Neutrophil (primary cell): ENCODE data around the gene SYT2.

Source experiments
- H3K27ac ChIP-seq: fragments of 200-600 bp; sonication (generic); 2 replicates; pipeline ENCODE4 v1.5.1; 2016; ENCODE audit warnings: mild to moderate bottlenecking, moderate library complexity
- H3K27me3 ChIP-seq: fragments of 200-600 bp; sonication (generic); 2 replicates; pipeline ENCODE4 v1.6.0; 2016; ENCODE audit warnings: mild to moderate bottlenecking
- H3K36me3 ChIP-seq: fragments of 200-600 bp; sonication (generic); 2 replicates; pipeline ENCODE4 v1.5.1; 2017
- H3K4me1 ChIP-seq, 2 experiments: fragments of 200-600 bp in 1 of 2; sonication (generic) in 1 of 2; 1 replicate in 1 of 2; 2 replicates in 1 of 2; pipeline versions ENCODE4 v1.5.1 to v1.6.1; 2013 to 2016; ENCODE audit warnings: low read depth in 1 of 2, low read length in 1 of 2, mild to moderate bottlenecking in 1 of 2, moderate library complexity in 1 of 2; ENCODE audit not compliant: control insufficient read depth in 1 of 2, insufficient read depth in 1 of 2
- H3K4me3 ChIP-seq, 2 experiments: fragments of 200-600 bp in 1 of 2; sonication (generic) in 1 of 2; 1 replicate in 1 of 2; 2 replicates in 1 of 2; pipeline ENCODE4 v1.5.1; 2013 to 2016; ENCODE audit warnings: low read depth in 1 of 2, low read length in 1 of 2, mild to moderate bottlenecking in 1 of 2, moderate library complexity in 1 of 2
- H3K9me3 ChIP-seq: fragments of 200-600 bp; sonication (generic); 2 replicates; pipeline ENCODE4 v1.5.1; 2016
- CTCF ChIP-seq: fragments of 200-600 bp; sonication (generic); IDR thresholded peaks from 2 replicates; pipeline ENCODE4 v1.5.1; 2016; ENCODE audit warnings: antibody characterized with exemption

SYT2 gene

GRCh38 chr1:202673531-202673930 is 36.7 kb downstream of the SYT2 start:
- H3K36me3 ChIP-seq: no peaks in the 10 kb centered on the region
- peaks cover 64% of the 10 kb centered on the region for H3K27me3 ChIP-seq
- H3K4me3 ChIP-seq: no peak overlapping the region
- no peaks in the 10 kb centered on the region for H3K4me1 ChIP-seq
- H3K9me3 ChIP-seq: no peaks in the 10 kb centered on the region
- no peak for TF ChIP-seq CTCF
- H3K27ac ChIP-seq: no peak overlapping the region

- no peak overlapping the region for H3K27ac ChIP-seq
- no peak for TF ChIP-seq CTCF
- no peaks in the 10 kb centered on the region for H3K4me1 ChIP-seq
- no peaks in the 10 kb centered on the region for H3K9me3 ChIP-seq
- no peaks in the 10 kb centered on the region for H3K36me3 ChIP-seq
- peaks cover 58% of the 10 kb centered on the region for H3K27me3 ChIP-seq
- no peak overlapping the region for H3K4me3 ChIP-seq
Observed at GRCh38 chr1:202671399-202671798, 38.9 kb downstream of the SYT2 start.

- no peaks in the 10 kb centered on the region for H3K4me1 ChIP-seq
- H3K4me3 ChIP-seq: no peak overlapping the region
- TF ChIP-seq CTCF: no peak
- H3K36me3 ChIP-seq: no peaks in the 10 kb centered on the region
- H3K27ac ChIP-seq: no peak overlapping the region
- no peaks in the 10 kb centered on the region for H3K9me3 ChIP-seq
- peaks cover 71% of the 10 kb centered on the region for H3K27me3 ChIP-seq
Observed at GRCh38 chr1:202665417-202665816, 44.8 kb downstream of the SYT2 start.

- no peak overlapping the region for H3K4me3 ChIP-seq
- H3K27me3 ChIP-seq: peaks cover 76% of the 10 kb centered on the region
- H3K9me3 ChIP-seq: no peaks in the 10 kb centered on the region
- H3K27ac ChIP-seq: no peak overlapping the region
- H3K4me1 ChIP-seq: no peaks in the 10 kb centered on the region
- TF ChIP-seq CTCF: no peak
- H3K36me3 ChIP-seq: no peaks in the 10 kb centered on the region
Observed at GRCh38 chr1:202664083-202664482, 46.2 kb downstream of the SYT2 start.

- peaks cover 80% of the 10 kb centered on the region for H3K27me3 ChIP-seq
- no peak for TF ChIP-seq CTCF
- no peaks in the 10 kb centered on the region for H3K4me1 ChIP-seq
- no peaks in the 10 kb centered on the region for H3K9me3 ChIP-seq
- H3K36me3 ChIP-seq: no peaks in the 10 kb centered on the region
- H3K27ac ChIP-seq: no peak overlapping the region
- H3K4me3 ChIP-seq: no peak overlapping the region
Observed at GRCh38 chr1:202663131-202663530, 47.1 kb downstream of the SYT2 start.

- H3K27me3 ChIP-seq: peaks cover 86% of the 10 kb centered on the region
- TF ChIP-seq CTCF: no peak
Observed at GRCh38 chr1:202662081-202662480, 48.2 kb downstream of the SYT2 start.

More at GRCh38 chr1:202662081-202662480, 48.2 kb downstream of the SYT2 start:
- Histone ChIP-seq H3K4me1 (no peaks in the 10 kb centered on the region), H3K36me3 (no peaks in the 10 kb centered on the region), H3K9me3 (no peaks in the 10 kb centered on the region), H3K4me3 (no peak overlapping the region), H3K27ac (no peak overlapping the region)
